PC-9 (cell line): Measurements from ENCODE around the gene NUP58. TPM values are rescaled to one million over a fixed set of nuclear protein-coding genes. Genes with fewer than 3 reads are reported as not detected.

ENCODE experiments used
- BruUV-seq: library from RNA; stranded (reverse); fragments of 400-500 nt; replicated peaks from 2 replicates; lab custom pipeline; 2021; lab: Mats Ljungman, UMichigan
- CTCF ChIA-PET: fragments of 300-600 bp; sonication (Branson Sonifier 250); formaldehyde crosslinking; loops from one replicate; lab custom pipeline; 2022; ENCODE audit warnings: antibody characterized with exemption; lab: Charles Lee
- POLR2A ChIA-PET: fragments of 300-600 bp; sonication (Branson Sonifier 250); formaldehyde crosslinking; loops from one replicate; lab custom pipeline; 2022; ENCODE audit warnings: antibody characterized with exemption; ENCODE audit not compliant: unreplicated experiment; lab: Charles Lee
- DNase-seq, 2 experiments: peaks; one replicate each; pipeline versions ENCODE4 v3.0.0 to v3.0.0-alpha.2; 2015 to 2022; ENCODE audit warnings: mixed read lengths in 1 of 2
- H2AFZ ChIP-seq: fragments of 200-600 bp; sonication (generic); 2 replicates; pipeline ENCODE4 v1.8.1; 2017; ENCODE audit warnings: antibody characterized with exemption
- H3F3A ChIP-seq: fragments of 200-600 bp; sonication (generic); 2 replicates; pipeline ENCODE4 v1.8.1; 2017; ENCODE audit warnings: antibody characterized with exemption, mild to moderate bottlenecking, low read depth; ENCODE audit not compliant: insufficient read depth
- H3K27ac ChIP-seq: fragments of 200-600 bp; sonication (generic); 2 replicates; pipeline ENCODE4 v1.6.1; 2016; ENCODE audit warnings: mixed run types
- H3K27me3 ChIP-seq: fragments of 200-600 bp; sonication (generic); 2 replicates; pipeline ENCODE4 v1.6.1; 2016; ENCODE audit warnings: low read depth, mixed run types; ENCODE audit not compliant: insufficient read depth
- H3K36me3 ChIP-seq: fragments of 200-600 bp; sonication (generic); 2 replicates; pipeline ENCODE4 v1.6.1; 2016; ENCODE audit warnings: low read depth, mixed run types
- H3K4me1 ChIP-seq: fragments of 200-600 bp; sonication (generic); replicated peaks from 2 replicates; pipeline ENCODE4 v1.6.1; 2016; ENCODE audit warnings: mixed run types; ENCODE audit not compliant: insufficient read depth
- H3K4me2 ChIP-seq: fragments of 200-600 bp; sonication (generic); 2 replicates; pipeline ENCODE4 v1.6.1; 2017; ENCODE audit warnings: mixed run types
- H3K4me3 ChIP-seq: fragments of 200-600 bp; sonication (generic); 2 replicates; pipeline ENCODE4 v1.6.1; 2016; ENCODE audit warnings: mixed run types
- H3K79me2 ChIP-seq: fragments of 200-600 bp; sonication (generic); 2 replicates; pipeline ENCODE4 v1.6.1; 2017; ENCODE audit warnings: low read depth, mixed run types
- H3K9me2 ChIP-seq: fragments of 200-600 bp; sonication (generic); 2 replicates; pipeline ENCODE4 v1.8.1; 2017; ENCODE audit warnings: mild to moderate bottlenecking; ENCODE audit not compliant: insufficient read depth
- H3K9me3 ChIP-seq: fragments of 200-600 bp; sonication (generic); 2 replicates; pipeline ENCODE4 v1.8.1; 2016; ENCODE audit warnings: low read depth; ENCODE audit not compliant: insufficient read depth
- H4K20me1 ChIP-seq: fragments of 200-600 bp; sonication (generic); 2 replicates; pipeline ENCODE4 v1.8.1; 2017; ENCODE audit not compliant: insufficient read depth
- CTCF ChIP-seq: fragments of 200-600 bp; sonication (generic); conservative IDR thresholded peaks from 2 replicates; pipeline ENCODE4 v1.6.1; 2017; ENCODE audit warnings: mixed run types, antibody characterized with exemption, mild to moderate bottlenecking, moderate library complexity
- EZH2 ChIP-seq: fragments of 200-600 bp; sonication (generic); IDR thresholded peaks from 2 replicates; pipeline ENCODE4 v1.8.0; 2017; ENCODE audit warnings: antibody characterized with exemption, low read depth
- intact Hi-C: fragments of 100-400 bp; cut with micrococcal nuclease; formaldehyde crosslinking; loops from one replicate; pipeline ENCODE4 v1.10.0; 2022; ENCODE audit not compliant: unreplicated experiment
- total RNA-seq: library from RNA; stranded (reverse); gene quantifications from 2 replicates; pipeline ENCODE4 v1.2.3, GENCODE V29; 2021

The NUP58 gene
- total RNA-seq, 1 experiment from 2014 or later: 55.1 TPM

GRCh38 chr13:25253702-25254101 lies 47.7 kb upstream of the NUP58 start:
- TF ChIP-seq CTCF: no peak
- no peak for TF ChIP-seq EZH2
- no peaks in the 10 kb centered on the region for H3F3A ChIP-seq
- ChIA-PET CTCF (no interaction called here), POLR2A (no interaction called here)
- BruUV-seq: no TSS peak
- intact Hi-C loops: no loop called here
- H3K4me2 ChIP-seq: no peak overlapping the region
- no peak overlapping the region for H3K4me3 ChIP-seq
- H3K36me3 ChIP-seq: no peaks in the 10 kb centered on the region; the same call in 1 of the 2 replicates
- H3K4me1 ChIP-seq: no peaks in the 10 kb centered on the region
- H2AFZ ChIP-seq: no peak overlapping the region
- peak in 1 of 2 experiments; percentile 1 for DNase-seq
- no peaks in the 10 kb centered on the region for H3K9me2 ChIP-seq
- no peaks in the 10 kb centered on the region for H3K9me3 ChIP-seq
- no peaks in the 10 kb centered on the region for H3K27me3 ChIP-seq
- no peaks in the 10 kb centered on the region for H4K20me1 ChIP-seq
- no peak overlapping the region for H3K27ac ChIP-seq
- H3K79me2 ChIP-seq: no peaks in the 10 kb centered on the region

GRCh38 chr13:25262261-25262660 lies 39.2 kb upstream of the NUP58 start:
- H3K27ac ChIP-seq: no peak overlapping the region
- intact Hi-C loops: no loop called here
- H3K4me2 ChIP-seq: no peak overlapping the region
- H3K9me3 ChIP-seq: no peaks in the 10 kb centered on the region
- H3K4me1 ChIP-seq: no peaks in the 10 kb centered on the region
- TF ChIP-seq EZH2: no peak
- no peak for TF ChIP-seq CTCF
- no peaks in the 10 kb centered on the region for H3K79me2 ChIP-seq
- no peak for DNase-seq
- H3K4me3 ChIP-seq: no peak overlapping the region
- no peaks in the 10 kb centered on the region for H4K20me1 ChIP-seq
- no peaks in the 10 kb centered on the region for H3K9me2 ChIP-seq
- POLR2A ChIA-PET: no interaction called here
- BruUV-seq: no TSS peak
- H2AFZ ChIP-seq: no peak overlapping the region
- H3F3A ChIP-seq: no peaks in the 10 kb centered on the region
- H3K27me3 ChIP-seq: no peaks in the 10 kb centered on the region
- CTCF ChIA-PET: no interaction called here
- H3K36me3 ChIP-seq: 0 out of 2 replicates have a peak, but pooled peaks cover 7% of the 10 kb centered on the region

- Histone ChIP-seq H3K36me3 (0 out of 2 replicates have a peak, but pooled peaks cover 3% of the 10 kb centered on the region), H3K4me3 (no peak overlapping the region), H3K4me1 (no peaks in the 10 kb centered on the region), H3K79me2 (no peaks in the 10 kb centered on the region), H2AFZ (no peak overlapping the region), H3K9me2 (no peaks in the 10 kb centered on the region), H3K27ac (no peak overlapping the region), H3K27me3 (no peaks in the 10 kb centered on the region), H3F3A (no peaks in the 10 kb centered on the region), H4K20me1 (no peaks in the 10 kb centered on the region), H3K4me2 (no peak overlapping the region), H3K9me3 (no peaks in the 10 kb centered on the region)
- ChIA-PET POLR2A (no interaction called here), CTCF (interaction anchor here (0.7 kb wide), 1 partner anchor 1141 kb away, joined by 13 read pairs; no protein-coding TSS in a partner anchor)
- no peak for TF ChIP-seq EZH2
- BruUV-seq: no TSS peak
- no peak for DNase-seq
- intact Hi-C loops: no loop called here
Observed at GRCh38 chr13:25266706-25267105, 34.7 kb upstream of the NUP58 start.

- ChIA-PET CTCF (no interaction called here), POLR2A (no interaction called here)
- H3K9me3 ChIP-seq: no peaks in the 10 kb centered on the region
- H3K4me1 ChIP-seq: no peaks in the 10 kb centered on the region
- intact Hi-C loops: no loop called here
- H4K20me1 ChIP-seq: no peaks in the 10 kb centered on the region
- no peaks in the 10 kb centered on the region for H3K9me2 ChIP-seq
- H3K4me3 ChIP-seq: no peak overlapping the region
- no TSS peak for BruUV-seq
- H3K4me2 ChIP-seq: no peak overlapping the region
- no peak overlapping the region for H3K27ac ChIP-seq
- peak; percentile 38; the same call in 1 of the 2 replicates for TF ChIP-seq CTCF
- no peak for TF ChIP-seq EZH2
- H3K79me2 ChIP-seq: no peaks in the 10 kb centered on the region
- no peak overlapping the region for H2AFZ ChIP-seq
- H3K36me3 ChIP-seq: no peaks in the 10 kb centered on the region
- no peaks in the 10 kb centered on the region for H3K27me3 ChIP-seq
- no peaks in the 10 kb centered on the region for H3F3A ChIP-seq
- no peak for DNase-seq
Observed at GRCh38 chr13:25267715-25268114, 33.7 kb upstream of the NUP58 start.
